HG03575 (cell line): Measurements from ENCODE around the gene VWA3B.
"Not testable (repeated sequence)": the region's sequence is repeated elsewhere in the genome, so short reads cannot be mapped to it uniquely, and the experiment has no call there.

Source experiments
- ATAC-seq: cut with Tn5 transposase; IDR thresholded peaks from one replicate; pipeline ENCODE4 v1.9.1; 2021; ENCODE audit not compliant: unreplicated experiment, insufficient number of reproducible peaks, low FRiP score; ENCODE audit errors: extremely low read depth

VWA3B gene

DNA sequence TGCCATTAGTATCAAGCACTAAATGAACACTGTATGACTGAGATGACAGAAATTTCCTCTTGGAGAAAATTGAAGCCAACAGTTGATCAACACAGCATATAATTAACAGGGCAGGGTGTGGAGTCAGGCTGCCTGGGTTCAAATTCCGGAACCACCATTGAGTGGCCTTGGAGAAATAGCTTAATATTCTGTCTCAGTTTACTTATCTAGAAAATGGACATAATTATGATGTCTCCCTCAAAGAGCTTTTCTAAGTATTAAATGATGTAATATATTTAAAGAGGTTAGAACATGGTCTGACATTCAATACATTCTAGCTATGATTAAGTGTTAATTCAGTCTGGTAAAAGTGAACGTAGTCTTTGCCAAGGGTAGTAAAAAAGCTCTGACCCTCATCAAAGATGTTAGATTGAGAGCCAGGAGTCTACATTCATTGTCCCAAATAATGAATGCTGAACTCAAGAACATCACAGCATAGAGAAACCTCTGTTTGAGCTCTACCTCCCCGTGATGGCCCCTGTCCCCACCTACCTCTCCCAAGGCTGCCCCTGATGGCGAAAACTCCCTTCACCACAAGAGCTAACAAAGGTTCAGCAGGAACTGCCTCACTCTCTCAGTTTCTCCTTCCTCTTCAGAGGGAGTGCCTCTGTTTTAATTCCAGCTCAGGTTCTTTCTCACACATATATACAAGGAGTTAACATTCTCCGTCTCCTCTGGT is 2.7 kb upstream of the VWA3B start:
- no peak for ATAC-seq

DNA sequence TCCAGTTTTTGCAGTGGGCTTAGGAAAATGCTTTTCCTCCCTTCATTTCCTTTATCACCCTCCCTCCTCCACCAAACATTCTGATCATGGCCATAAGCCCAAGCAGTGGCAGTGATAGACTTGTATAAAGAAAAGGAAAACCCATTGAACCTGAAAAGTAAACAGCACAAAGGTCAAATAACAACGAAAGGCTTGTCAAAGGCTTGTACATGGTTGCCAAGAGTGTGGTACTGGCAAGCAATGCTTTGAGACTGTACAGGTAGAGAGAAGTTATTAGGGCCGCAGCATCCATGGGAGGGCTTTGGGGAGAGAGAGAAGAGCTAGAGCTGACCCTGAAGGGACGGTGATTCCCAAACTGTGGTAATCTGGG is 2.1 kb upstream of the VWA3B start:
- ATAC-seq, result no peak

DNA sequence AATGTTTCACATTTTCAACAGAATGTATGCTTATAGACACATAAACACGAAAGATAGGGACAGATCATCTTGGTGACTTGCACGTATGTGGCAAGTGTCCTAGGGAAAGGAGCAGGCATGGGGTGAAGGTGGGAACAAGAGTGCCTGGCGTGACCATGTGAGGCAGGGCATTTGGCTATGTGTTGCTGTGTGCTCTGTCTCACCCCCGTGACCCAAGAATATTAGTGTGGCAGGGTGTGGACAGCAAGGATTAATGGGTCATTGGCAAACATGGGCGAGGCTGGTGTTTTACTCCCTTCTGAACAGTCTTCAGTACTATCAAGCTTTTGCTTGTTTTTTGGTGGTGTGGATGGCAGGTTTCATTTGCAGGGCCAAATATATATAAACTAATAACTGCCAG is 1.3 kb upstream of the VWA3B start:
- ATAC-seq, result no peak

DNA sequence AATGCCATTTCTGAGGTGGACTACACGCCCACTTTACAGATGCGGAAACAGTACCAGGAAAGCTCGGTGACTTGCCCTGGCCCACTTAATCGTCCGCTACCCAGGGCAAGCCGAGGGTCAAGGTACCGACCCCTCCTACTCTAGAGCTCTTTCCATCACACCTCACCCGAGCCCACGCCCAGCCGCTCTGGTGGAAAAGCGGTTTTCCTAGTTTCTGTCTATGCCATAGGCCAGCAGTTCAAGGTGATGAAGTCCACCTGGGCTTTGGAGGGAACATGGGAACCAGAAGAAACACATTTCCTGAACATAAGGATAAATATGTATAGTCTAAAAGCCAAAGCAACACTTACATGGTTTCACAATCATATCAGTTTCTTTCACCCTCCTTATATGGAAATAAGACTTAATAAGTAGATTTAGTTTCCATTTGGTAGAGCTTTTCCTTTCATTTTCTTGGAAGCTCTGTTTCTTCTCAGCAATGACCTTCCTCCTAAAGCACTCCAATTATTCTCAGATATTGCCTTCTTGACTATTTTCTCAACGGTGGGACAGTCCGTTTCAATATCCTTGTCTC is 567 bp downstream of the VWA3B start:
- ATAC-seq, result no peak

DNA sequence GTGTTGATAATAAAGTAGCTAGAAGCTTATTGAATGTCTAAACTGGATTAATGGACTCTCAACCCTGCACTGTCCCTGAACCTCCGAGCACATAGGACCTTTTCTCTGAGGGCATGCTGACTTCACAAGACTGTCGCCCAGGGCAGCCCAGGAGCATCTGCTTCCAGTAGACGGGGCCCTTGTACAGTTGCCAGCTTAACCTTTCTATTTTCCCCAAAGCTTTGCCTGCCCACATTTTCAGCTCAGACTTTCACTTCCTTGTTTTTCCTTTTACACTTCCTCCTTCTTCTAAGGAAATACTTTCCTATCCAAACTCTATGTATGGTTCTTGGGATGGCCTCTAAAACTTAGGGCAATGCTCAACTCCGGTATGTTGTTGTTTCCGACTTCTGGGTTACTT is 1.3 kb downstream of the VWA3B start:
- no peak for ATAC-seq

DNA sequence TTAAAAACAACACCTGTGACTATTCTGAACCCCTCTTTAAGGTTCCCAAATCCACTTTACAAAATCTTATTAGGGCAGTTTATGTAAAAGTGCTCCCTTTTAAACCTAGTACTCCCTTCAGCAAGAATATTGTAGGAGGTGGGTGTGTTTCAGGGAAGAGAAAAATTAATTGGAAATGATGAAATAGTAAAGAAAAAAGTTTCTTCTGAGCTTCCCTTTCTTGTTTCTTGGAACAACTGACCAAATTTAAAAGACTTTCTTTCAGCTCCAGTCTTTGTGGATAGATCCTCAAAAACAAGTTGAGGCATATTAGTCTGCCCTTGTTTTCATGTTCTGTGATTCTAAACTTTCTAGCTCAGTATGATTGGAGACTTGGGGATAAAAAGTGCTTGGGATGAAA is 3.0 kb downstream of the VWA3B start:
- no peak for ATAC-seq

- no peak for ATAC-seq
Observed at GRCh38 chr2:98090951-98091350, 4.0 kb downstream of the VWA3B start.

- no peak for ATAC-seq
Observed at GRCh38 chr2:98091738-98092137, 4.8 kb downstream of the VWA3B start.

- ATAC-seq, result no peak
Observed at GRCh38 chr2:98093146-98093545, 6.2 kb downstream of the VWA3B start.

DNA sequence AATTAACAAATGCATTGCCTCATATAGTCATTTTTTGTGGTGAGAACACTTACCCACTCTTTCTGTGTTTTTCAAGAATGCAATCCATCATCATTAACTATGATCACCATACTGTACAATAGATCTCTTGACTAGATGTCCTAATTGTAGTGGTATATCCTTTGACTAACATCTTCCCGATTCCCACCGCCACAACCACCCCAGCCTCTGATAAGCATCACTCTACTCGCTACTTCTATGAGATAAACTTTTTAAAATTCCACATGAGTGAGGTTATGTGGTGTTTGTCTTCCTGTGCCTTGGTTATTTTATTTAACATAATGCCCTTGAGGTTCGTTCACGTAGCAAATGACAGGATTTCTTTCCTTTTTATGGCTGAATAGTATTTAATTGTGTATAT is 6.6 kb downstream of the VWA3B start:
- ATAC-seq, result no peak

GRCh38 chr2:98099939-98100743 is 13.2 kb downstream of the VWA3B start:
- ATAC-seq, result no peak

DNA sequence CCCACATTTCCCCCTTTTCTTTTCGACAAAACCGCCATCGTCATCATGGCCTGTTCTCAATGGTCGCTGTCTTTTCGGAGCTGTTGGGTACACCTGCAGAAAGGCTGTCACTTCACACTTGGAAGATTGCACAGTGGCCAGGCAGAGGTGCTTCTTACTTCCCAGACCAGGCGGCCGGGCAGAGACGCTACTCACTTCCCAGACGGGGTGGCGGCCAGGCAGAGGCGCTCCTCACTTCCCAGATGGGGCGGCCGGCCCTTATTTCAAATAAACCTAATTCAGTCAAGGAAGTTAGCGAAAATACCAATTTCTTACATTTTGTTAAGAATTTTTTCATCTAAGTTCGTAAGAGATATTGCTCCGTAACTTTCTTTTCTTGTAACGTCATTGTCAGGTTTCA is 15.3 kb downstream of the VWA3B start:
- ATAC-seq, result not testable (repeated sequence)

DNA sequence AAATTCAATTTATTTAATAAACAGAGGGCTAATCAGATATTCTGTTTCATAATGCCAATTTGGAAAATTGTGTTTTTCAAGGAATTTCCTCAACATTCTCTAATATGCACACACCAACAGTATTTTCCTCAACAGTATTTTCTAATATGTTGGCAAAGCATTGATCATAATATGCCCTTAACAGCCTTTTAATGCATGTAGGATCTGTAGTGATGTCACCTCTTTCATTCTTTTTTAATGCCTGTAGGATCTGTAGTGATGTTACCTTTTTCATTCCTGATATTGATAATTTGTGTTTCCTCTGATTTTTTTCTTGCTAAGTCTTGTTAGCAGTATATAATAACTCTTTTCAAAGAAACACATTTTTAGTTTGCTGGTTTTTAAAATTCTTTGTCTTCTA is 15.9 kb downstream of the VWA3B start:
- ATAC-seq, result no peak

DNA sequence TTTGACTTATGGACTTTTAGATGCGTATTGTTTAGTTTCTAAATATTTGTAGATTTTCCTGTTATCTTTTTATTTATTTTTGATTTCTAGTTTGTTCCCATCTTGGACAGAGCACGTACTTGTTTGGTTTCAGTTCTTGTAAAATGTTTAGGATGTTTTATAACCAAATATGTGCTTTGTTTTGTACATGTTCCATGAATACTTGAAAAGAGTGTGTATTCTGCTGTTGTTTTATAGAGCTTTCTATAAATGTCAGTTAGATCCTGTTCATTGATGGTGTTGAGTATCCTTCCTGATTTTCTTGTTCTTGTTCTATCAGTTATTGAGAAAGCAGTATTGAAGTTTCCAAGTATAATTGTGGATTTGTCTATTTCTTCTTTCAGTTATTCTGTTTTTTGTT is 21.1 kb downstream of the VWA3B start:
- no peak for ATAC-seq

GRCh38 chr2:98110741-98111140 is 23.8 kb downstream of the VWA3B start:
- ATAC-seq, result no peak

DNA sequence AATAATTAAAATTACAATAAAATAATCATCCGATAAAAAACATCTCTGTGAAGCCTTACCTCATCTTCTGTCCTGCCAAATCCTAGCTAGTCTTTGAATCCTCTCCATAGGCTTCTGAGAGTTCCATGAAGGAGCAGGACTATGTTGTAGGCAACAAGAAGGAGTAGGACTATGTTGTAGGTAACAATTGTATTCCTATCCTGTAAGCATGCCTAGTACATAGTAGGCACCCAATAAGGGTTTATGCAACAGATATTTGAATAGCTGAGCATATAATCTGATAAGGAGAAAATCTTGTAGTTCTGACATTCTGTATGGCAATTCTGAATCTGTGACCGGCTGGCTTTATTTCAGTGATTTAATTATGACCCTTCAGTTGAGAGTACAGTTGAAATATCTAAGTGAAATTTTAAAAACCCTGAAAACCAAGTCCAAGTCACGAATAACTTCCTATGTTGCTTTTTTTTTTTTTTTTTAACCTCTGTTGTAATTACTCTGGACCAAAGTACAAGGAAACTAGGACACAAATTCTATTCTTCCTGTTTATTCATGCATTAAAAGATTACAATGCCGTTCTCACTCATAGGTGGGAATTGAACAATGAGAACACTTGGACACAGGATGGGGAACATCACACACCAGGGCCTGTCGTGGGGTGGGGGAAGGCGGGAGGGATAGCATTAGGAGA is 27.8 kb downstream of the VWA3B start:
- no peak for ATAC-seq

DNA sequence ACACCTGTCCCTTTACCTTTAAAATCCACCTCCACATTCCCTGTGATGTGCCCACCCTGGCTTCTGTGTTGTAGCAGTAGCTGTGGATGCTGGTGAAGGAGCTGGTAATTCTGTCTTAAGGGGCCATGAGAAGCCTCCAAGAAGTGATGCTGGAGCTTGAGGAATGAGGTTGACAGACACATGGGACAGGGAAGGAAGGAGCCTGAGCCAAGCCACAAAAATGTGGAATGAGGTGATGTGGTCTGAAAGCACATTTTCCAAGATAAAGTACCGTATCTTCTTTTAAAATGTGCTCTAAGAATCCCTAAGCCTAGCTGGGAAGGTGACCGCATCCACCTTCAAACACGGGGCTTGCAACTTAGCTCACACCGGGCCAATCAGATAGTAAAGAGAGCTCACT is 31.2 kb downstream of the VWA3B start:
- ATAC-seq, result no peak

DNA sequence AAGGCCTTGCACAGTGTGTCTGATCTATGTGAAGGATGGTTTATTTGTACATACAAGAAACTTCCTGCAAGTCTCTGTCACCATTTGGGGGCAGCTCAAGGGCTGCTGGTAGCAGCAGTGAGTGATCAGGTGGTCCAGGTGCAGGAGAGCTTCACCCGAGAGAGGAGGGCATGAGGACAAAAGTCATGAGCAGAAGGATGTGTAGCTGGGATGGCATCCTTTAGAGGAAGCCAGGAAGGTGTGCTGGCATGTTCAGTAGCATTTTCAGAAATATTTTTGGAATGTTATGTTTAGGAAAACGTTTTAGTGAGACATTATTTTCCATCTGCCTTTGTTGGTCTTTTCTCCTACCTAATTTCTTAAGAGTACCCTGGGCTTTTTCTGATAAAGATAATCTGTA is 31.9 kb downstream of the VWA3B start:
- ATAC-seq, result no peak

DNA sequence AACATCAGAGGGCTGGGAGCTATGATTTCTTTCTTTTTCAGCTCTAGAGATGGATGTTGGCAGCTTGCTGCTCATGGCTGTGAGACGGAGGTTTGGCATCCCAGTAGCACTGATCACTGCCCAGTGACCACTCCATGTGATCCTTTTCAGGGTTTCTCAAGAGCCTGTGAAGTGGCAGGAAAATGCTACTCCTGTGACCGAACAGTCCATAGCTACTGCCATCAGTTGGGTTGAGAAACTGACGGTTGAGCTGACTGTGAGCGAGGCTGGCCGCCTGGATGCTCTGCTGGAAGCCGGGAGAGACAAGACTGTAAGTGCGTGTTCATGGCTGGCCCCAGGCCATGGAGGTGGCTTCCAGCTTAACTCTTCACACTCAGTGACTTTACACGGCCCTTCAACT is 34.2 kb downstream of the VWA3B start:
- no peak for ATAC-seq

DNA sequence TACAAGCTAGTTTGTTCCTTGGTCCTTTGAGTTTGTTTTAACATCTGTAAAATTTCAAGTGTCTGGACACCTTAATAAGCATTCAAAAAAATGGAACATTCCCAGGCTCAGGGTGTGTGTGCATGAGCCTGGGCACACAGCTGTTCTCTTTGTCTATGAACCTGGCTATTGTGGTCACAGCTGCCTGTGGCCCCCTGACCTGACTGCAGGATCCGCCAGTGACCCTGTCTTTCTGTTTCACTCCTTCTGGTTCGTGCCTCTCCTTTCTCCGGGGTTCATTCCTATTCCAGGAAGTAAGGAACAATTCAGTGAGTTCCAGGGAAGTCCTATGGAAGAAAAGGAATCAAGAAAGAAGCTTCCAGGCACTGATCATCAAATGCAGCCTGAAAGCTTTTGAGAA is 35.6 kb downstream of the VWA3B start:
- no peak for ATAC-seq
